ENCODE results near the gene FYCO1. TPM values are rescaled to one million over a fixed set of nuclear protein-coding genes. Genes with fewer than 3 reads are reported as not detected.

The FYCO1 gene
- polyA plus RNA-seq, 1 donor (not counting 4 experiments of a cell fraction or from before 2014, with no cell fraction given), result 6.1 TPM

DNA sequence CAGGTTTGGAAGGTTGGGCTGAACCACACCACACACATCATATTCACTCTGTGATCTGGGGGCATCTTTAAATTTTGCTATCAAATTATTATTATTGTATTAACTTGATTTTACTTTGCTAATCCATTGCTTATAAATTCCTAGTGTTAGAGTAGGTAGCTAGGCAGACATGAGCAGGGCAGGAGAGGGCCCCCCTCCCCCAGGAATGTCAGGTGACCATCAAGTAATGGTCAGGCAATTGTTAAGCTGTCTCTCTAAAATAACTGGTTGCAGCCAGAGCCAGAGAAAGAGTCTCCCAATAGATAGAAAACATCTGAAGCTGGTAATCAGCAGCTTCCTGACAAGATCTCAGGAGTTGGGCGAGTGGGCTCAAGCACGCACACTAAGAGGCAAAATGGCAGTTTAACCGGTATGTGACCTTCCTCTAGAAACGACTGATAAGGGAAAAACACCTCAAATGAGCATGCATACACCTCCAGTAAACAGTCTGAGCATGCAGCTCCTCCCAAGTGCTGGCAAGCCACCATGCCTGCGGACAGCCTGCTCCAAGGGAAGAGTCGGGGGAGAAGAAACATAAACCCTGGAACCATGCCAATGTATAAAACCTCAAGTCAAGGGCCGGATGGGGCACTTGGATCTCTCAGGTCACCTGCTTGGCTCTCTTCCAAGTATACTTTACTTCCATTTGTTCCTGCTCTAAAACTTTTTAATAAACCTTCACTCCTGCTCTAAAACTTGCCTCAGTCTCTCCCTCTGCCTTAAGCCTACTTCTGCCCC lies 55.4 kb downstream of the FYCO1 start:
- H2AFZ ChIP-seq (ENCODE audit: control insufficient read depth, low read length), result no peak overlapping the region
- no peak overlapping the region for H3K4me3 ChIP-seq (ENCODE audit: control insufficient read depth in 2 of 3, extremely low read depth in 1 of 3, insufficient read depth in 2 of 3, low read depth in 1 of 3, low read length in 3 of 3)
- dilution Hi-C loops (cut with MboI; ENCODE audit: extremely low pct_ligation_motif_present, low sequenced_read_pairs), result no loop called here
- H3K9me1 ChIP-seq (ENCODE audit: control insufficient read depth, extremely low read depth, insufficient read depth, low read length), result no peaks in the 10 kb centered on the region
- H3K27ac ChIP-seq (ENCODE audit: control insufficient read depth, insufficient read depth, low read length), result no peak overlapping the region
- no peaks in the 10 kb centered on the region for H4K20me1 ChIP-seq (ENCODE audit: control insufficient read depth, extremely low read depth, insufficient read depth, low read length)
- H3K79me2 ChIP-seq (ENCODE audit: control insufficient read depth, insufficient read depth, low read length), result no peaks in the 10 kb centered on the region
- no peak overlapping the region for H3K9ac ChIP-seq (ENCODE audit: control insufficient read depth, extremely low read depth, insufficient read depth, low read length)
- no peak overlapping the region for H3K4me2 ChIP-seq (ENCODE audit: control insufficient read depth, extremely low read depth, insufficient read depth, low read depth, low read length)
- no peaks in the 10 kb centered on the region for H3K27me3 ChIP-seq (ENCODE audit: control insufficient read depth, extremely low read depth, insufficient read depth, low read length)
- no peak for FAIRE-seq
- peaks cover 4% of the 10 kb centered on the region for H3K9me3 ChIP-seq (ENCODE audit: control insufficient read depth, low read depth, low read length)
- TF ChIP-seq EZH2 (IDR thresholded peaks at IDR 0.05; ENCODE audit: low read length), result no peak
- TF ChIP-seq, protein P1, sequence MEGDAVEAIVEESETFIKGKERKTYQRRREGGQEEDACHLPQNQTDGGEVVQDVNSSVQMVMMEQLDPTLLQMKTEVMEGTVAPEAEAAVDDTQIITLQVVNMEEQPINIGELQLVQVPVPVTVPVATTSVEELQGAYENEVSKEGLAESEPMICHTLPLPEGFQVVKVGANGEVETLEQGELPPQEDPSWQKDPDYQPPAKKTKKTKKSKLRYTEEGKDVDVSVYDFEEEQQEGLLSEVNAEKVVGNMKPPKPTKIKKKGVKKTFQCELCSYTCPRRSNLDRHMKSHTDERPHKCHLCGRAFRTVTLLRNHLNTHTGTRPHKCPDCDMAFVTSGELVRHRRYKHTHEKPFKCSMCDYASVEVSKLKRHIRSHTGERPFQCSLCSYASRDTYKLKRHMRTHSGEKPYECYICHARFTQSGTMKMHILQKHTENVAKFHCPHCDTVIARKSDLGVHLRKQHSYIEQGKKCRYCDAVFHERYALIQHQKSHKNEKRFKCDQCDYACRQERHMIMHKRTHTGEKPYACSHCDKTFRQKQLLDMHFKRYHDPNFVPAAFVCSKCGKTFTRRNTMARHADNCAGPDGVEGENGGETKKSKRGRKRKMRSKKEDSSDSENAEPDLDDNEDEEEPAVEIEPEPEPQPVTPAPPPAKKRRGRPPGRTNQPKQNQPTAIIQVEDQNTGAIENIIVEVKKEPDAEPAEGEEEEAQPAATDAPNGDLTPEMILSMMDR (optimal IDR thresholded peaks at IDR 0.05 in 1 of 3, IDR thresholded peaks at IDR 0.05 in 1 of 3, conservative IDR thresholded peaks at IDR 0.05 in 1 of 3; ENCODE audit: extremely low read depth in 1 of 3, insufficient read depth in 2 of 3, low read length in 3 of 3), result no peak
- no peak for DNase-seq (ENCODE audit: low read depth, low spot score)
- no peaks in the 10 kb centered on the region for H3K4me1 ChIP-seq (ENCODE audit: control insufficient read depth, extremely low read depth, insufficient read depth, low read length)
- peaks cover 0 to 3% of the 10 kb centered on the region in 2 experiments for H3K36me3 ChIP-seq (ENCODE audit: control insufficient read depth in 2 of 2, extremely low read depth in 1 of 2, insufficient read depth in 2 of 2, low read length in 2 of 2)

DNA sequence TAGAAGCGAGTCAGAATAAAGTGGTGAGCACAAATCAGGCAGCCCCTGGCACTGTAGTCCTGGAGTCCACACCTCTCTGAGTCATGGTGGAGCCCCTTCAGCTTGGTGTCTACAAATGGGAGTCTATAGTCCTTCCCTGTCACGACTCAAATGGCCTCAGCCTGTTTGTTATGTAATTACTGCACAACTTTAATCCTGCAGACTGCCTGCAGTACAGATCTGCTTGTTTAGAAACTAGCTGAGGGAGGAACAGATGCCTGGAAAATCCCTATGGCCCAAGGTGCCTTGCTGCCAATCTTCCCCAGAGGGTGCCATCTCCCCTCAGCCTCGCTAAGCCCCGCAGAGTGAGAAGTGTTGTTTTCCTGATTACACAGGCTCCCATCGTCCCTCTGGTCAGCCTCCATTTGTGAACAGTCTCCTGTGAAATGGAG lies 56.3 kb downstream of the FYCO1 start:
- H3K27ac ChIP-seq (ENCODE audit: control insufficient read depth, insufficient read depth, low read length), result no peak overlapping the region
- peaks cover 0 to 3% of the 10 kb centered on the region in 2 experiments for H3K36me3 ChIP-seq (ENCODE audit: control insufficient read depth in 2 of 2, extremely low read depth in 1 of 2, insufficient read depth in 2 of 2, low read length in 2 of 2)
- no peak overlapping the region for H3K4me2 ChIP-seq (ENCODE audit: control insufficient read depth, extremely low read depth, insufficient read depth, low read depth, low read length)
- H3K9me1 ChIP-seq (ENCODE audit: control insufficient read depth, extremely low read depth, insufficient read depth, low read length), result no peaks in the 10 kb centered on the region
- dilution Hi-C loops (cut with MboI; ENCODE audit: extremely low pct_ligation_motif_present, low sequenced_read_pairs), result no loop called here
- no peak for TF ChIP-seq EZH2 (IDR thresholded peaks at IDR 0.05; ENCODE audit: low read length)
- TF ChIP-seq, protein P1 (optimal IDR thresholded peaks at IDR 0.05 in 1 of 3, IDR thresholded peaks at IDR 0.05 in 1 of 3, conservative IDR thresholded peaks at IDR 0.05 in 1 of 3; ENCODE audit: extremely low read depth in 1 of 3, insufficient read depth in 2 of 3, low read length in 3 of 3), result no peak
- no peak overlapping the region for H3K4me3 ChIP-seq (ENCODE audit: control insufficient read depth in 2 of 3, extremely low read depth in 1 of 3, insufficient read depth in 2 of 3, low read depth in 1 of 3, low read length in 3 of 3)
- no peaks in the 10 kb centered on the region for H3K4me1 ChIP-seq (ENCODE audit: control insufficient read depth, extremely low read depth, insufficient read depth, low read length)
- H3K9me3 ChIP-seq (ENCODE audit: control insufficient read depth, low read depth, low read length), result peaks cover 4% of the 10 kb centered on the region
- DNase-seq (ENCODE audit: low read depth, low spot score) (no peak), FAIRE-seq (no peak)
- no peak overlapping the region for H2AFZ ChIP-seq (ENCODE audit: control insufficient read depth, low read length)
- H3K27me3 ChIP-seq (ENCODE audit: control insufficient read depth, extremely low read depth, insufficient read depth, low read length), result no peaks in the 10 kb centered on the region
- H3K9ac ChIP-seq (ENCODE audit: control insufficient read depth, extremely low read depth, insufficient read depth, low read length), result no peak overlapping the region
- no peaks in the 10 kb centered on the region for H3K79me2 ChIP-seq (ENCODE audit: control insufficient read depth, insufficient read depth, low read length)
- no peaks in the 10 kb centered on the region for H4K20me1 ChIP-seq (ENCODE audit: control insufficient read depth, extremely low read depth, insufficient read depth, low read length)
